Stomach (tissue), 9 donors: ENCODE results near the gene C1QTNF7. TPM values are rescaled to one million over a fixed set of nuclear protein-coding genes. Genes with fewer than 3 reads are reported as not detected.
A peak's percentile ranks its signal among the peaks of the same experiment; 100 is the strongest.

Source experiments
- DNase-seq, 2 donors: peaks; one replicate each; pipeline versions ENCODE4 v3.0.0 to v3.0.0-alpha.2; 2013 to 2019
- H3K27ac ChIP-seq, 5 donors: fragments of 200-600 bp in 4 of 5; sonication (generic) in 4 of 5; one replicate each; pipeline ENCODE4 v1.5.1; 2013 to 2019; ENCODE audit warnings: mild to moderate bottlenecking in 1 of 5, moderate library complexity in 1 of 5
- H3K27me3 ChIP-seq, 3 donors: fragments of 200-600 bp; sonication (generic); one replicate each; pipeline ENCODE4 v1.5.1; 2017 to 2019; ENCODE audit warnings: mixed run types in 1 of 3
- H3K36me3 ChIP-seq, 4 donors: fragments of 200-600 bp; sonication (generic); 1 replicate in 3 of 4; 2 replicates in 1 of 4; pipeline ENCODE4 v1.5.1; 2016 to 2019
- H3K4me1 ChIP-seq, 4 donors: fragments of 200-600 bp; sonication (generic); one replicate each; pipeline ENCODE4 v1.5.1; 2016 to 2019
- H3K4me3 ChIP-seq, 4 donors: fragments of 200-600 bp; sonication (generic) in 3 of 4; one replicate each; pipeline ENCODE4 v1.5.1; 2016 to 2019; ENCODE audit warnings: mild to moderate bottlenecking in 1 of 4
- H3K9me3 ChIP-seq, 4 donors: fragments of 200-600 bp; sonication (generic); one replicate each; pipeline ENCODE4 v1.5.1; 2016 to 2019
- CTCF ChIP-seq, 7 experiments: fragments of 450-650 bp in 4 of 7; fragments of 200-600 bp in 3 of 7; sonication (generic) in 3 of 7; IDR thresholded peaks; one replicate each; pipeline ENCODE4 v1.5.1; 2016 to 2019; ENCODE audit warnings: antibody characterized with exemption in 7 of 7, control low read depth in 2 of 7, mild to moderate bottlenecking in 1 of 7
- EP300 ChIP-seq: sonication (generic); formaldehyde crosslinking; IDR thresholded peaks from one replicate; pipeline ENCODE4 v1.6.1; 2017; ENCODE audit warnings: antibody characterized with exemption
- POLR2A ChIP-seq, 4 donors: fragments of 450-650 bp; IDR thresholded peaks; one replicate each; pipeline ENCODE4 v1.6.1; 2016; ENCODE audit warnings: antibody characterized with exemption in 4 of 4, control low read depth in 2 of 4, mild to moderate bottlenecking in 1 of 4, moderate library complexity in 1 of 4
- POLR2AphosphoS5 ChIP-seq, 3 donors: sonication (generic); formaldehyde crosslinking; IDR thresholded peaks; one replicate each; pipeline ENCODE4 v1.6.1; 2016; ENCODE audit warnings: antibody characterized with exemption in 3 of 3
- WGBS, 5 donors: extraction: QIAGEN DNeasy Blood & Tissue Kit in 3 of 5; methylation state at CpG; one replicate each; pipeline versions ENCODE4 v1.1.5 to v1.1.7; 2013 to 2018; 5-methylcytosine and 5-hydroxymethylcytosine counted together
- intact Hi-C: fragments of 100-400 bp; cut with DNase I; formaldehyde crosslinking; loops from one replicate; pipeline ENCODE4 v1.15.1; 2023; ENCODE audit warnings: low total_unique reads
- polyA plus RNA-seq, 3 donors: library from polyadenylated mRNA; stranded (reverse); fragments of 200-250 nt; gene quantifications; one replicate each; pipeline ENCODE4 v1.2.3, GENCODE V29; 2013
- total RNA-seq, 5 donors: library from RNA; depleted of rRNA; stranded (reverse); fragments of >200 nt; gene quantifications; one replicate each; pipeline versions ENCODE4 v1.1.0 to v1.2.3, GENCODE V29; 2014 to 2016
- donor health status: healthy with polysubstance abuse.
- donor health status: Bipolar disorder and iron deficiency.
- donor health status: healthy.

C1QTNF7 gene
- total and polyA plus RNA-seq, 8 donors, result 0.68 to 73.2 (median 4.0) TPM

- no peak for TF ChIP-seq EP300
- TF ChIP-seq POLR2A (IDR thresholded peaks at IDR 0.05), result no peak
- Histone ChIP-seq H3K4me3 (no peak overlapping the region), H3K9me3 (no peaks in the 10 kb centered on the region), H3K36me3 (peaks cover 0 to 11% (median 0%) of the 10 kb centered on the region in 4 donors), H3K4me1 (no peaks in the 10 kb centered on the region), H3K27ac (no peak overlapping the region), H3K27me3 (no peaks in the 10 kb centered on the region)
- DNase-seq, result no peak
- WGBS, 5 donors, result 86 to 95% (median 94%) methylated on average over 7 of the region's 7 CpGs
- intact Hi-C loops, result no loop called here
These were observed 16.4 kb downstream of the C1QTNF7 start for GRCh38 chr4:15444276-15444675.

GRCh38 chr4:15444879-15445547, 17.2 kb downstream of the C1QTNF7 start:
- intact Hi-C loops, result no loop called here
- 47 to 52% (median 51%) methylated on average over 4 of the region's 4 CpGs for WGBS, 5 donors
- Histone ChIP-seq H3K27me3 (no peaks in the 10 kb centered on the region), H3K4me3 (no peak overlapping the region), H3K36me3 (peaks cover 0 to 11% (median 0%) of the 10 kb centered on the region in 4 donors), H3K9me3 (no peaks in the 10 kb centered on the region), H3K27ac (no peak overlapping the region), H3K4me1 (no peaks in the 10 kb centered on the region)
- TF ChIP-seq POLR2AphosphoS5 (IDR thresholded peaks at IDR 0.05) (no peak), EP300 (no peak), POLR2A (IDR thresholded peaks at IDR 0.05) (no peak), CTCF (IDR thresholded peaks at IDR 0.05) (no peak)
- DNase-seq, result no peak

- Histone ChIP-seq H3K9me3 (no peaks in the 10 kb centered on the region), H3K4me1 (peaks cover 7 to 32% (median 23%) of the 10 kb centered on the region in 4 donors), H3K4me3 (no peak overlapping the region), H3K27me3 (no peaks in the 10 kb centered on the region), H3K36me3 (no peaks in the 10 kb centered on the region), H3K27ac (peak overlapping the region; percentile 18 to 73 (median 48))
- WGBS, 5 donors, result 12 to 45% (median 29%) methylated on average over 1 of the region's 1 CpG
- intact Hi-C loops, result no loop called here
- no peak for TF ChIP-seq POLR2A (IDR thresholded peaks at IDR 0.05)
- no peak for TF ChIP-seq POLR2AphosphoS5 (IDR thresholded peaks at IDR 0.05)
- TF ChIP-seq EP300, result no peak
- TF ChIP-seq CTCF (IDR thresholded peaks at IDR 0.05), result no peak
- DNase-seq, result no peak
These were observed 23.5 kb downstream of the C1QTNF7 start for GRCh38 chr4:15451181-15451865.

GRCh38 chr4:15451866-15452765, 24.3 kb downstream of the C1QTNF7 start:
- 58 to 69% (median 65%) methylated on average over 4 of the region's 4 CpGs for WGBS, 5 donors
- H3K4me1 ChIP-seq, result peaks cover 10 to 37% (median 24%) of the 10 kb centered on the region in 4 donors
- peak overlapping the region in 4 of 5 donors; percentile 18 to 65 (median 36) for H3K27ac ChIP-seq
- no peaks in the 10 kb centered on the region for H3K9me3 ChIP-seq
- DNase-seq, result no peak
- intact Hi-C loops, result no loop called here
- no peaks in the 10 kb centered on the region for H3K27me3 ChIP-seq
- H3K4me3 ChIP-seq, result no peak overlapping the region
- TF ChIP-seq POLR2A (IDR thresholded peaks at IDR 0.05), result no peak
- peak in 1 of 3 donors; percentile 8 for TF ChIP-seq POLR2AphosphoS5 (IDR thresholded peaks at IDR 0.05)
- no peak for TF ChIP-seq EP300
- TF ChIP-seq CTCF (IDR thresholded peaks at IDR 0.05), result no peak
- no peaks in the 10 kb centered on the region for H3K36me3 ChIP-seq
